GM19023 (cell line): ENCODE data around the gene DOCK8.

Experiments
- ATAC-seq: cut with Tn5 transposase; IDR thresholded peaks from one replicate; pipeline ENCODE4 v1.9.1; 2021; ENCODE audit warnings: mild to moderate bottlenecking, moderate library complexity; ENCODE audit not compliant: unreplicated experiment

DOCK8 gene

DNA sequence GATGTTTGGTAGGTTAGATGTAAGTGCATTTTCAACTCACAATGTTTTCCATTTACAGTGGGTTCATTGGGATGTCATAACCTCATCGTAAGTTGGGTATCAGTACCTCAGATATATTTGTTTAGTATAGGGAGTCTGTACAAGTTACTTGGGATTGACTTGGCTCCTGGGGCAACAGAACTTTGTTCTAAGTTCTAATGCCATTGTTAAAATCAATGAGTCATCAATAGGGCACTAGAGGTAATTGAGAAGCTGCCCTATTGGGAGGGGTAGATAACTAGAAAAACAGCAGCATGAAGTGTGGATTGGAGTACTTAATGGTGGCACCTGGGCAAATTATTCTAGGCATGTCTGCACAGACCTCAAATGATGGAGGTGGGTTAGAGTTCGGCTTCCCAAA, 272.8 kb downstream of the DOCK8 start:
- ATAC-seq: no peak

DNA sequence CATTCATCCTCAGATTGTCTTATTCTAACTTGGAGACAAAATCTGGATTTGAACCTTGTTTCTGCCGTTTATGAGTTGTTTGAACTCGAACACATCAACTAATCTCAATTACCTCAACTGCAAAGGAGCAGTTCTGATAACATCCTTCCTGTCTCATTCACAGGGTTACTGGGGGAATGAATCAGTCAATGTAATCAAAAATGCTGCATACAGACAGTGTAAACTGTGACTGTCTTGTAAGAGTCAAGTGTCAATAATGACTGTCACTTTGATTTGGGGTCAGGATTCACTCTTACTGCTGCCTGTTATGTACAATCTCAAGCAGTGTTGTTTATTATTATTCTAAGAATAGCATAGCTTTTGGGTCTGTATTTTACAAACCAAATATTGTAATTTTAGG, 273.8 kb downstream of the DOCK8 start:
- ATAC-seq: no peak

DNA sequence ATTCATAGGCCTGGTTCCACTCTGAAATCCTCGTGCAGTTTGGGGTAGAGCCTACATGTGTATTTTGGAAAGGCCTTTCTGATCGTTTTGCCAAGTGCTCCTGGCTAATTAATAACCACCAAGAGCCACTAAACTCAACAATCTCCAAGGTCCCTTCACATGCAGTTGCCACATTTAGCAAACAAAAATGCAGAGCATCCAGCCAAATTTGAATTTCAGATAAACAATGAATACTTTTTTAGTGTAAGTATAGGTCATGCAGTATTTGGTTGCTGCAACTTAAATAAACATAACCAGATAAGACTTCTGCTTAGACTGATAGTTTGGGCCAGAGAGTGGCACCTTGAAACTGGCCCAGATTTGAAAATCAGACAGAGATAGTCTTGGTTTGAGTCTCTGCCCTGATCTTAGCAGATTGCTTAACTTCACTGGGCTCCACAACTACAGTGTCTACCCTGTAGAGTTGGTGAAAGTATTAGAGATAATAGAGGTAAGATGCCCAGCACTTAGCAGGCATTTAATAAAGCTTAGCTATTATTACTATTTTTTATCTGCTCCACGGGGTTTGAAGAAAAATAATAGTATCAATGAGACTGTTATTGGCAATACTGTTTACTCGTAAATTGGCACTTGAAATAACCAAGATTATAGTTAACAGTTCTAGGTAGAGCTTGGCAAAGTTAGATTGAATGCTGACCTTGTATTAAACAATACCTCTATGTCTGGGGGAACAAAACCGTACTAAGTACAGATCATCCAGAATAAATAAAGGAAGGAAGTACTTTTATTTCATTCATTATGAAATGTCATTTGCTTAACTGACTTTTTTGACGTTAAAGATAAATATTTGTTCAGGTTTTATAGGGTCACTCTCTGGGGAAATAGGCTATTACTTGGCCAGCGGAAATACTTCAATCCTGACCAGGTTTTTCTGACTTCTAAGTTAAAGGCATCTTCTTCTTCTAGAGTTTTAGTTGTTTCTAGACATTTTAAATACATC, 274.8 kb downstream of the DOCK8 start:
- ATAC-seq: no peak

DNA sequence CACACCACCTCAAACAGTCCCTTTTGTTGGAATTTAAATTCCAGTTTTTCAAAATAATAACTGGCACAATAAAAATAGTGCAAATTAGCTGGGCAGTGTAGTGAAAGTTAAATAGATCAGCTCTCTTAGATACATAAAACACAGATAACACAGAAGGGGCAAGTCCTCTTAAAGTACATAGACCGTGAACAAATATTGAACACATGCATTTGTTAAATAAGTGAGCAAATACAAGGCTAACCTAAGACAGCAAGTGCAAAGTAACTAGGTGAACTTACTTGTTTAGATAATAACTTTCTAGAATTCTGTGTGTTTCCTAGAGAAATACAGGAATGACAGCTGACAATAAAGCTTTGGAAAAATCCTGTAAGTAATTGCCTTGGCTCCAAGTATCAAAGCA, 280.1 kb downstream of the DOCK8 start:
- no peak for ATAC-seq

DNA sequence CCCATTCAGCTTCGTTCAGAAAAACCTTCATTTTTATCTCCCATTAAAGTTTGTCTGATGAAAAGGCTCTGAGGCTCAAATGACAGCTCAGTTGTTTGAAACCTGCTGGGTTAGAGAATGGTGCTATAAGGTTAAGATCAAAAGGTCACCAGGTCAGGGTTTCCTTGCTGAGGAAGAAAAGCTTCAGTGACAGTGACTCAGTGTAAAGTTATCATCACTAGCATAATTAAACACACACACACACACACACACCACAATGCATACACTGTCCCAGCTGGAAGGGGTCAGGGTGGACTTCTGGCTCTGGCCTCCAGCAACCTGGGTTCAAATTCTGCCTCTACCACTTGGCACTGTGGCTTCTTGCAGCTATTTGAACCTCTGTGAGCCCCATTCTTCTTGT, 281.1 kb downstream of the DOCK8 start:
- no peak for ATAC-seq

DNA sequence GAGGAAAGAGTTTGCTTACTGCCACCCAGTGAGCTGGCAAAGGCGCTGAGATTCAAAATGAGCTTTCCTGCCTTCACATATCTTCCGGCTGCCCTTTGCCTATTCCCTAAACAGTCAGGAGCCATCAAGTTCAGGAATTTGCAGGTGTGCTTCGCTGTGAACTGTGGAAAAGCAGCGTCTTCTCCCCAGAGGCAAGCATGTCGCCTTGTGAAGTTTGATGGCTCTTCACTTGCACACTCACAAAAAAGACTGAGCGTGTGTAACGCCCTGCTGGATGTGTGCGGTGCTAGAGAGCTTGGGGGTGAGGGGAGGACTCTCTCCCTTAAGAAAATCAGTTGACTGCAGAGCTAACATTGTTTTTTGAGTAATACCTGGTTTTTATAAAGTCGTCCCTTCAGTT, 288.7 kb downstream of the DOCK8 start:
- ATAC-seq: no peak

DNA sequence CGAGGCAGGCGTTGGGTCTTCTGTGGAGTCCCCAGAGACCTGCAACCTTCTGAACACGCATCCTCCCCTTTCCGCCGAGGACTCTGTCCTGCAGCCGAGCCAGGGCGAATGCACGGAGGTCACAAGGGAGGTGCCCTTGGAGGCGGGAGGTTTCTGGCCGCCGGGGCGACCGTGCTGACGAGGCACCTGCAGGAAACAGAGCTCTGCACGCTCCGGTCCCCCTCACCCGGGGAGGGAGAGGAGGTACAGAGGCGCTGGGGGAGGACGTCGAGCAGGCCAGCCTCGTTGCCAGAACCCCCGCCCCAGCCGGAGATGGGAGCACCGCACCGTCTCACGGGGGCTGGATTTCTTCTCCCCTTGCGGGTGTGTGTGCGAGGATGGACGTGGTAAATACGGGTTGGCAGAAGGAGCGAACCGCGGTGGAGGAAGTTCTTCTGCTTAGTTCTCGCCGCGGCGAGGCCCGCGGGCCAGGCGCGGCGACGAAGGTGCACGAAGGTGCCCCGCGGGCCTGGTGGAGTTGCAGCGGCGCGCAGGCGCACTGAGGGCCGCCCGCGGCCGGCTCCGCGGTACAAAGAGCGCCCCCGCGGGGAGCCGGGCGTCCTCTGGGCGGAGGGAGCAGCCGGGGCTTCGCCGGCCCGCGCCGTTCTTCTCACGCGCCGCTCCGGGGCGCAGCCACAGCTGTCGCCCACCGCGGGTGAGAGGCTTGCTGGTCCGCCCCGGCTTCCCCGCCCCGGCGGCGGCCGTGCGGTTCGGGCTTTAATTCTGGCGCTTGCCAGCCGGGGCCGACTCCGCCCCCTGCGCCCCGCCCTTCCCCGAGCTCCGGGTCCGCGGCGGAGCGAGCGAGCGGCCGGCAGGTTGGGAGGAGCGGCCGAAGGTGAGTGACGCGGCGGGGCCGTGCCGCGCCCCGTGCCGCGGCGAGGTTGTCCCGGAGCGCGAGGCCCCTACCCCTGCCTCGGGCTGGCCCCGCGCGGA, 289.5 kb downstream of the DOCK8 start, which contains the start of gene KANK1:
TSS of gene KANK1 (plus strand) at position 815 of the 972 bp plus-strand sequence.
- peak; percentile 83 for ATAC-seq

DNA sequence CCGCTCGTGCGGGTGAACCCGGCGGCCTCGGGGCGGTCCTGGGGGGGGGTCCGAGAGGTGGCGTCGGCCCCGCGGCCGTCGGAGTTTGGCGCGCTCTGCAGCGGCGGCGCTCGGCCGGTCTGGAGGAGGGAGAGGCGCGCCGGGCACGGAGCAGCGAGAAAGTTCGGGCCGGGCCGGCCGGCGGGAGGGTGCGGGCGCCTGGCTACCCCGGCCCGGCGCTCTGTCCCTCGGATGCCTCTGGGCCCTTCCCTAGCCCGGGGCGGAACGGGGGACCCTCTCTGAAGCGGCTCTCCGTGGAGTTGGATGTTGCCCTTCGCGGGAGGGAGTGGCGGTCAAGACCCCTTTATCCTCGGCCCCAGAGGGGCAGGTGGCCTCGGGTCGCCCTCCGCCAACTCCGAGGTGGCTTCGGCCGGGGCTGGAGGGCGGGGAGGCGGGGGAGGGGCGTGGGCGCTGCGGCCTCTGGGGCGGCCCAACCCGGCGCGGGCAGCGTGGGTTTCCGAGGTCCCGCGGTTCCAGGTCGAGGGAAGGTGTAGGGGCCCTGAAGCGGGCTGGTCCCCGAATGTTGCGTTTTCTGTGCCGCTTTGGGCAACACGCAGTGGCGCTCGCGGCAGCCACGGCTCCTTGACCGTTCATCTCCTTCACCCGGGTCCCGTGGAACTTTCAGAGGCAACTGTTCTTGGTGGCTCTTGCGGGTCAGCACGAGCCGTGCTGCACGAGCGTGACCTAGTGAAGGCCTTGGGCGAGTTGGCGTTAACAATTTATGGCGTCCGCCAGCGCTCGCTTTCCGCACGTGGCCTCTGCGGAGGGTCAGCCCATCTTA, 290.5 kb downstream of the DOCK8 start:
- ATAC-seq: peak; percentile 26

DNA sequence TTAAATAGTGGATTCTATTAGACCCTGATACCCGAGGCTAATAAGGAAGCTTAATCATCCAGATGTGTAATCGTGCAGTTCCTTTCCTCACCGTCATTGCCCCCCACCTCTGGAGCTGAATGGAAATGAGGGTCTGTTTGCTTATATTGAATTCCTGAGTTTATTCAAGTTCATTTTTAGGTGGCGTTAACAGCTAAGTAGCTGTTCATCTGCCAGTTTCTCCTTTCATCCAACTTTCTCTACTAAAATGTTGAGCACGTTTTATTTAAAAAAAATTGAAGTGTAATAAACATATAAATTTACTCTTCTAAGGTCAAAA, 291.0 kb downstream of the DOCK8 start:
- ATAC-seq: no peak

DNA sequence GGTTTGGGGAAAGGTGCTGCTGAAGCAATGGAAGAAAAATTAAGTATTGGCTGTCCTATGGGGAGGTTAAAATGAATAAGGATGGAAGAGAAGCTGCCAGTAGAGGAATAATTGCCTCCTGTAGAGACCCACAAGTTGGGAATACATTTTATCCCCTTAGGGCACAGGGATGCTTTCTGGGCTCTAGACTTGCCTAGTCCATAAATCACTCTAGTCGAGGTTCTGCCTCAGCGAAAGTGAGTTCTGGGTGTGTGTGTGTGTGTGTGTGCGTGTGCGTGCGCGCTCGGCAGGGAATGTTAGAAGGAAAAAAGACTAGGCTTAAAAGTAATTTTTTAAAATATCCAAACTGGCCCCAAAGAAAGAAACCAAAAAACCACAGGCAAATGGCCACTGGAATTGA, 291.6 kb downstream of the DOCK8 start:
- ATAC-seq: no peak

DNA sequence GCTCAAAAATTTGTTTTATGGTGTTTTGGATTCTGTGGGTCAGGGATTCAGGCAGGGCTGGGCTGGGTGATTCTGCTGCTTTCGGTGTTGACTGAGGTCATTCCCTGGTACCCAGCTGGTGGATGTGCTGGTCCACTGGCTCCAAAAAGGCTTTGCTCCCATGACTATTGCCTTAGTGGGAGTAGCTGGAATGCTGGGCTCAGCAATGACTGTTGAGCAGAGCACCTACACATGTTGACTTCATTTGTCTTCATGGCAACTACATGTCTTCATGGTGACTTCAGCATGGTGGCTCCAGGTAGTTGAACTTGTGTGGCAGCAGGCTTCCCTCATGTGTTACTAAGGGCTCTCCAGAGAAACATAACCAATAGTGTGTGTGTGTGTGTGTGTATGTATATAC, 297.2 kb downstream of the DOCK8 start:
- no peak for ATAC-seq

DNA sequence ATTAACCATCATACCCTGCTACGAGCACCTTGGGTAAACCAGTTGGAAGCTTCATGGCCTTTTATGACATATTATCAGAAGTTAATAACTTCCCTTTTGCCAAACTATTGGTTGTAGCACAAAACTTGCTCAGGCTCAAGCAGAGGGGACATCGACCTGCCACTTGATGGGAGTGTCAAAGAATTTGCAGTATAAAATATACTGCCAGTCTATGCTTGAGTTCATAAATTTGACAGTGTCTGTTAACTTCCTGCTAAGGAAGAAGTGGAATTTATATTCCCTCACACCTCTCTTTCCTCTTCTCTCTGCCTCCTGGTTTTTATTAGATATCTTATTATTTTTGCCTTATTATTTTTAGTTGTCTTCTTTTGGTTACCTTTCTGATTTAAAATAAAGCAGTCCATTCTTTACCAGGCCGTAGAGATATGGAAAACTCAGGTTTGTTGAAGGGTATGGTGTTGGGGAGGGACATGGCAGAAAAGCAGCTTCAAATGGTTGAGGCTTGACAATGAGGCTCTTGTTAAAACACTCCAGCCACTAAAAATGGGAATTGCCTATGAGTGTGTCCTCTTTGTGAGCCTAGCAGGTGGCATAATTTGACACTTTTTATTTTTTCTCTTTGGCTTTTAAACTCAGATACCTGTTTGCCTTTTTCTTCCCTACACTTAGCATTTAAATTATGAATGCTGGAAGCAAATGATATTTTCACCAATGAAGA, 298.0 kb downstream of the DOCK8 start:
- no peak for ATAC-seq
